Pancreas (tissue), 10 donors: ENCODE data around the gene TOR2A. TPM values are rescaled to one million over a fixed set of nuclear protein-coding genes. Genes with fewer than 3 reads are reported as not detected.

Experiments
- ATAC-seq, 4 donors: fragments of 200-7000 bp; cut with Tn5 transposase; one replicate each; pipeline versions ENCODE4 v1.8.0 to v1.9.1; 2020; ENCODE audit warnings: mild to moderate bottlenecking in 4 of 4, moderate library complexity in 4 of 4
- DNase-seq, 6 donors: peaks; one replicate each; pipeline ENCODE4 v3.0.0-alpha.2; 2020
- FAIRE-seq: peaks from 2 replicates; lab custom pipeline; 2012; peaks lifted over from hg19 to GRCh38; lab: Jason Lieb, UNC
- H3K27ac ChIP-seq, 4 donors: fragments of 200-600 bp; sonication (generic); 1 replicate in 3 of 4; 2 replicates in 1 of 4; pipeline versions ENCODE4 v1.5.0 to v1.8.0; 2020
- H3K27me3 ChIP-seq, 4 donors: fragments of 200-600 bp; one replicate each; pipeline ENCODE4 v1.8.0; 2021
- H3K36me3 ChIP-seq, 3 donors: fragments of 200-600 bp; sonication (generic) in 1 of 3; one replicate each; pipeline versions ENCODE4 v1.5.0 to v1.8.0; 2020 to 2021
- H3K4me1 ChIP-seq, 3 donors: fragments of 200-600 bp; one replicate each; pipeline ENCODE4 v1.8.0; 2021
- H3K4me3 ChIP-seq, 4 donors: fragments of 200-600 bp; sonication (generic) in 2 of 4; one replicate each; pipeline versions ENCODE4 v1.5.0 to v1.8.0; 2020 to 2021
- H3K9me3 ChIP-seq, 4 donors: fragments of 200-600 bp; one replicate each; pipeline ENCODE4 v1.8.0; 2021
- WGBS, 2 donors: extraction: QIAGEN DNeasy Blood & Tissue Kit; methylation state at CpG; one replicate each; pipeline ENCODE4 v1.1.7; 2013; 5-methylcytosine and 5-hydroxymethylcytosine counted together
- intact Hi-C, 3 donors: fragments of 100-400 bp; cut with DNase I; formaldehyde crosslinking; loops; one replicate each; pipeline versions ENCODE4 v1.11.1 to v1.14.2; 2022
- polyA plus RNA-seq, 2 donors: library from polyadenylated mRNA; stranded (reverse); fragments of 200-250 nt; gene quantifications; one replicate each; pipeline ENCODE4 v1.2.3, GENCODE V29; 2013
- total RNA-seq, 6 donors: library from RNA; stranded (reverse); fragmentation: NEBNext Ultra II Directional in 4 of 6; extraction: Animal tissue kit (Norgen Biotek cat#: 25700) in 4 of 6; gene quantifications; one replicate each; pipeline versions ENCODE4 v1.2.1 to v1.2.4, GENCODE V29; 2021 to 2023
- TF ChIP-seq, protein P1 (sequence below), 4 donors: fragments of 200-600 bp; sonication (generic) in 3 of 4; IDR thresholded peaks; one replicate each; pipeline versions ENCODE4 v1.5.0 to v1.8.0; 2021; ENCODE audit warnings: antibody characterized with exemption in 4 of 4
- donor health status: healthy with polysubstance abuse.
- donor health status: DM: no; HTN: no; CAD: no; lungs with moderate emphysema.
- donor health status: DM: no; HTN: no; CAD: no.
- donor health status: control.
- donor health status: control.
- donor health status: Bipolar disorder and iron deficiency.
- donor health status: DM: yes; HTN: yes; CAD: no.
- donor health status: DM: no; HTN: no; CAD: no.
- donor health status: DM: no; HTN: no; CAD: no.
- donor health status: DM: yes; HTN: yes; CAD: no.

The TOR2A gene
- total and polyA plus RNA-seq, 8 donors: 4.2 to 17.5 (median 6.1) TPM

DNA sequence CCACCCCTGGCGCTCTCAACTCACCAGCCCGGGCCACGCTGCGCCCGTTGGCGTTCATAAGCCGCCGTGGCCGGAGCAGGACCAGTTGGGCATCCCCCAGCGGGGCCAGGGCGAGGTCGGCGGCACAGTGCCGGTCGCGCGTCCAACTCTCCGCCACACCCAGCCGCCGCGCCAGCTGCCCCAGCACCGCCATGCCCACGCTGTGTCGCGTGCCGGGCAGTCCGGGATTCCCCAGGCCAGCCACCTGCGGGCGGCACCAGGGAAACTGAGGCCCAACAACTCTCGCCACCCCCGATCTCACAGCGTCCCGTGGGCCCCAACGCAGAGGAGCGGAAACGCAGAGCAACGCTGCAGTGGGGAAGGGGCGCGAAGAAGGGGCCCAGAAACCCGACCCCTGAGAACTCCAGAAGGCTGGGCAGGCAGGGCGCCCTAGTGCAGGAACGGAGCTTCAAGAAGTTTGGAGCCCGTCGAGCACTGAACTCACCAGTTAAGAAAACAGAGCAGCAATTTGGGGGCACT, 20.1 kb downstream of the TOR2A start:
- TF ChIP-seq, protein P1, sequence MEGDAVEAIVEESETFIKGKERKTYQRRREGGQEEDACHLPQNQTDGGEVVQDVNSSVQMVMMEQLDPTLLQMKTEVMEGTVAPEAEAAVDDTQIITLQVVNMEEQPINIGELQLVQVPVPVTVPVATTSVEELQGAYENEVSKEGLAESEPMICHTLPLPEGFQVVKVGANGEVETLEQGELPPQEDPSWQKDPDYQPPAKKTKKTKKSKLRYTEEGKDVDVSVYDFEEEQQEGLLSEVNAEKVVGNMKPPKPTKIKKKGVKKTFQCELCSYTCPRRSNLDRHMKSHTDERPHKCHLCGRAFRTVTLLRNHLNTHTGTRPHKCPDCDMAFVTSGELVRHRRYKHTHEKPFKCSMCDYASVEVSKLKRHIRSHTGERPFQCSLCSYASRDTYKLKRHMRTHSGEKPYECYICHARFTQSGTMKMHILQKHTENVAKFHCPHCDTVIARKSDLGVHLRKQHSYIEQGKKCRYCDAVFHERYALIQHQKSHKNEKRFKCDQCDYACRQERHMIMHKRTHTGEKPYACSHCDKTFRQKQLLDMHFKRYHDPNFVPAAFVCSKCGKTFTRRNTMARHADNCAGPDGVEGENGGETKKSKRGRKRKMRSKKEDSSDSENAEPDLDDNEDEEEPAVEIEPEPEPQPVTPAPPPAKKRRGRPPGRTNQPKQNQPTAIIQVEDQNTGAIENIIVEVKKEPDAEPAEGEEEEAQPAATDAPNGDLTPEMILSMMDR (IDR thresholded peaks at IDR 0.05): no peak
- Histone ChIP-seq H3K27ac (peak overlapping the region; percentile 74 to 80 (median 76)), H3K4me1 (peaks cover 0 to 14% (median 9%) of the 10 kb centered on the region in 3 donors), H3K9me3 (no peaks in the 10 kb centered on the region), H3K4me3 (peak overlapping the region; percentile 49 to 85 (median 72)), H3K36me3 (no peaks in the 10 kb centered on the region), H3K27me3 (no peaks in the 10 kb centered on the region)
- WGBS, 2 donors: 0% methylated on average over 43 to 44 of the region's 44 CpGs
- FAIRE-seq: no peak
- peak in 3 of 6 donors; percentile 44 to 77 (median 76) for DNase-seq
- peak; percentile 50 to 59 (median 54) for ATAC-seq
- intact Hi-C loops: no loop called here

DNA sequence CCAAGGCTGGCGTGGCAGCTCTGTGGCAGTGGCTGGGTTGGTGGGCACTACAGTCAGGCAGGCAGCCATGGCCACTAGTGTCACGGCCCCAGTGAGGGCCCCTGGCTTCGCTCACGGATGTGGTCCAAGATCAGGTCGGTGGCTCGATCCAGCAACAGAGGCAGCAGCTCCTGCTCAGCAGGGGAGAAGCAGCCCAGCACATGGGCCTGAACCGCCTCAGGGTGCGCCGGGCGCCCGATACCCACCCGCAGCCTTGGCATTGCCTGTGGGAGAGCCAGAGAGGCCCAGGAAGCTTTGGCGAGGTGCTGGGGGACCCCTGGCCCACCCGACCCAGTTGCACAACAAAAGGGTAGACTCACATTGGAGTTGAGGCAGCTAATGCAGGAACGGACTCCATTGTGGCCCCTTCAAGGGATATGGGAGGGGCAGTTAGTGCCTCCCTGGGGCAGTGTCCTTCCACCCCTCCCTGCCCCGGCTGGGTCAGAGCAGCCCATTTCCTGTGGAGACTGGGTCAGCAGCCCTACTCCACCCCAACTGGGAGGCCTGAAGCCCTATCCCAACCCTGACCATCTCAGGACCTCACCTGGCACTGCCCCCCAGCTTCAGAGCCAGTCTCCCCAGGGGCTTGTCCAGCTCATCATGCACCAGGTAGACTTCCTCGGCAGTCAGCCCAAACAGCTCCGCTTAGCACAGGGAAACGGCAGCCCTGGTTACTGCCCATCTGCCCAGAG, 20.9 kb downstream of the TOR2A start:
- FAIRE-seq (no peak), ATAC-seq (no peak), DNase-seq (peak in 1 of 6 donors; percentile 76)
- intact Hi-C loops: no loop called here
- no peak overlapping the region for H3K27ac ChIP-seq
- WGBS, 2 donors: 72 to 73% methylated on average over 19 of the region's 19 CpGs
- peaks cover 0 to 14% (median 9%) of the 10 kb centered on the region in 3 donors for H3K4me1 ChIP-seq
- no peaks in the 10 kb centered on the region for H3K27me3 ChIP-seq
- H3K9me3 ChIP-seq: no peaks in the 10 kb centered on the region
- no peaks in the 10 kb centered on the region for H3K36me3 ChIP-seq
- peak overlapping the region in 3 of 4 donors; percentile 71 to 85 (median 74) for H3K4me3 ChIP-seq
- TF ChIP-seq, protein P1 (IDR thresholded peaks at IDR 0.05): no peak

DNA sequence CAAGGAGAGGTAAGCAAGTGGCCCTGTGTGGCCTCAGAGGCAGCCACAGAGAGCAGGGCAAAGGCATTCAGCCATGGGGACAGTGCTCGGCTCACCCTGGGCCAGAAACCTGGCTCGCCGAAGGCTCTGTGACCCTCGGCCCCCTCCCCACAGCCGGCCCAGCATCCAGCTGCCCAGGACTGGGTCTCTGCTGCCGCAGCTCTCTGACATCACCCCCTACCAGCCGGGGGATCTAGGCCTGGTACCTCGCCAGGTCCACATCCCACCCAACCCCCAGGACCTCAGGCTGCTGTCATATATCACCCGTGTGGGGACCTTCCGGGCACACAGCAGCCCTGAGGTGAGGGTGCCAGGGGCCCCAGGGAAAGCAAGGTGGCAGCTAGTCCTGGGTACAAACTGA, 22.2 kb downstream of the TOR2A start:
- no peaks in the 10 kb centered on the region for H3K9me3 ChIP-seq
- no peak overlapping the region for H3K4me3 ChIP-seq
- no peaks in the 10 kb centered on the region for H3K36me3 ChIP-seq
- TF ChIP-seq, protein P1 (IDR thresholded peaks at IDR 0.05): no peak
- ATAC-seq: no peak
- 91 to 94% methylated on average over 10 of the region's 10 CpGs for WGBS, 2 donors
- H3K4me1 ChIP-seq: peaks cover 0 to 14% (median 9%) of the 10 kb centered on the region in 3 donors
- no peak for FAIRE-seq
- no peak overlapping the region for H3K27ac ChIP-seq
- intact Hi-C loops: no loop called here
- DNase-seq: peak in 1 of 6 donors; percentile 76
- no peaks in the 10 kb centered on the region for H3K27me3 ChIP-seq

DNA sequence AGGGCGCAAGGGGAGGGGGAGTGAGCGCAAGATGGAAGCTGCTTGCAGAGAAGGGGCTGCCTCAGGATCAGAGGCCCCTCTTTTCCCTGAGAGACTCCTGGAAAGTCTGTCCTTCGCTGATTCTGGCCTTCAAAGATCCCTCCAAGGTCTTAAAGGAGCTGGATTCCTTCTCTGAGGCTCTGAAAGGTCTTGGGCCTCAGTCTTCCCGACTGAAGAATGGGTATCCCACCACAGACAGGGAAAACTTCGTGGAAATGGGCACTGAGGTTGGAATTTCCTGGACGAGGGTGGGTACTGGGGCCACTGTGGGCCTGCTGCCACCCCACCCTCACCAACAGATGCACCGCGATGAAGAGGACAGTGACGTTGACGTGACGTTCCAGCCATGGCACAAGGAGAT, 22.7 kb downstream of the TOR2A start:
- peaks cover 0 to 14% (median 9%) of the 10 kb centered on the region in 3 donors for H3K4me1 ChIP-seq
- no peak for FAIRE-seq
- intact Hi-C loops: no loop called here

More for the DNA sequence above, 22.7 kb downstream of the TOR2A start:
- H3K4me3 ChIP-seq: no peak overlapping the region
- DNase-seq (no peak), ATAC-seq (no peak)
- H3K27me3 ChIP-seq: no peaks in the 10 kb centered on the region
- H3K9me3 ChIP-seq: no peaks in the 10 kb centered on the region
- H3K36me3 ChIP-seq: no peaks in the 10 kb centered on the region
- no peak overlapping the region for H3K27ac ChIP-seq
- TF ChIP-seq, protein P1 (IDR thresholded peaks at IDR 0.05): no peak
- WGBS, 2 donors: 88 to 92% methylated on average over 11 of the region's 11 CpGs
